K562 (cell line): ENCODE results near the gene OPN1LW. TPM values are rescaled to one million over a fixed set of nuclear protein-coding genes. Genes with fewer than 3 reads are reported as not detected.

Experiments
- ASH1L ChIP-seq: fragments of 450-650 bp; IDR thresholded peaks from 2 replicates; pipeline ENCODE4 v1.6.1; 2018; ENCODE audit warnings: borderline replicate concordance, mild to moderate bottlenecking, low read depth; ENCODE audit not compliant: partially characterized antibody
- CBX3 ChIP-seq, 2 experiments: IDR thresholded peaks; 1 replicate in 1 of 2; 2 replicates in 1 of 2; pipeline ENCODE4 v1.6.1; 2012; ENCODE audit warnings: inconsistent platforms in 2 of 2, low read length in 2 of 2, borderline replicate concordance in 1 of 2, control low read depth in 1 of 2
- CEBPG ChIP-seq, 3 experiments: fragments of 200-800 bp in 1 of 3; sonication (Bioruptor generic) in 1 of 3; sonication (generic) in 1 of 3; formaldehyde crosslinking in 1 of 3; IDR thresholded peaks in 2 of 3; conservative IDR thresholded peaks in 1 of 3; 2 replicates each; pipeline versions ENCODE4 v1.6.1 to v1.8.0; 2016 to 2022; ENCODE audit warnings: missing compliant biosample characterization in 2 of 3, missing genetic modification characterization in 2 of 3, mild to moderate bottlenecking in 1 of 3, missing genetic modification reagents in 1 of 3
- CREM ChIP-seq: IDR thresholded peaks from 2 replicates; pipeline ENCODE4 v1.6.1; 2014; ENCODE audit warnings: antibody characterized with exemption, low read depth
- ETV5 ChIP-seq: sonication (generic); formaldehyde crosslinking; IDR thresholded peaks from 2 replicates; pipeline ENCODE4 v1.4.0; 2020; ENCODE audit warnings: low read depth, mild to moderate bottlenecking, missing genetic modification reagents
- FIP1L1 ChIP-seq: fragments of 200-400 bp; formaldehyde crosslinking; IDR thresholded peaks from 2 replicates; pipeline ENCODE4 v1.6.1; 2018; ENCODE audit warnings: mild to moderate bottlenecking, low read depth, low read length; ENCODE audit not compliant: poor library complexity, severe bottlenecking
- KAT7 ChIP-seq: sonication (generic); formaldehyde crosslinking; IDR thresholded peaks from 2 replicates; pipeline ENCODE4 v1.8.0; 2022; ENCODE audit warnings: missing genetic modification reagents, mild to moderate bottlenecking, borderline replicate concordance
- LEF1 ChIP-seq: fragments of 450-650 bp; IDR thresholded peaks from 2 replicates; pipeline ENCODE4 v1.6.1; 2016; ENCODE audit warnings: mild to moderate bottlenecking
- MTF1 ChIP-seq: fragments of 250-450 bp; sonication (Bioruptor Pico); IDR thresholded peaks from 2 replicates; pipeline ENCODE4 v1.9.0; 2021; ENCODE audit warnings: moderate library complexity, mild to moderate bottlenecking, inconsistent platforms, borderline replicate concordance
- RBBP5 ChIP-seq: fragments of 200-600 bp; sonication (generic); IDR thresholded peaks from 2 replicates; pipeline ENCODE4 v1.6.1; 2012; ENCODE audit warnings: borderline replicate concordance, mild to moderate bottlenecking, low read length, control low read depth, inconsistent platforms; ENCODE audit not compliant: insufficient read depth, poor library complexity, severe bottlenecking
- SMAD4 ChIP-seq: fragments of 250-450 bp; sonication (Bioruptor Pico); conservative IDR thresholded peaks from 2 replicates; pipeline ENCODE4 v1.8.0; 2021; ENCODE audit warnings: inconsistent platforms, mild to moderate bottlenecking, moderate library complexity
- SMARCE1 ChIP-seq: fragments of 450-650 bp; IDR thresholded peaks from 2 replicates; pipeline ENCODE4 v1.7.1; 2016; ENCODE audit warnings: mild to moderate bottlenecking
- SREBF2 ChIP-seq: sonication (generic); formaldehyde crosslinking; IDR thresholded peaks from 2 replicates; pipeline ENCODE4 v1.4.0; 2020; ENCODE audit warnings: mild to moderate bottlenecking, missing genetic modification reagents
- XRCC4 ChIP-seq: IDR thresholded peaks from one replicate; pipeline ENCODE4 v1.6.1; 2011; ENCODE audit not compliant: insufficient read depth, insufficient read length; ENCODE audit errors: extremely low read depth
- YY1 ChIP-seq, 3 experiments: IDR thresholded peaks; 2 replicates each; pipeline ENCODE4 v1.6.1; 2011; ENCODE audit warnings: low read length in 2 of 3, mild to moderate bottlenecking in 2 of 3, moderate library complexity in 2 of 3, borderline replicate concordance in 1 of 3, control low read depth in 1 of 3, low read depth in 1 of 3; ENCODE audit not compliant: insufficient read depth in 3 of 3, insufficient replicate concordance in 2 of 3, control insufficient read depth in 1 of 3, insufficient read length in 1 of 3; ENCODE audit errors: extremely low read depth in 1 of 3
- ZNF121 ChIP-seq: sonication (generic); formaldehyde crosslinking; conservative IDR thresholded peaks from 2 replicates; pipeline ENCODE4 v1.8.0; 2022; ENCODE audit warnings: missing genetic modification reagents
- ZNF140 ChIP-seq: fragments of 250-450 bp; sonication (Bioruptor Pico); IDR thresholded peaks from 2 replicates; pipeline ENCODE4 v1.8.0; 2021; ENCODE audit warnings: moderate library complexity, mild to moderate bottlenecking, inconsistent platforms
- polyA plus RNA-seq, 8 experiments: library from polyadenylated mRNA; depleted of rRNA in 4 of 8; stranded (reverse) in 5 of 8; unstranded in 3 of 8; fragments of >200 nt; fragmentation: Nextera tagmentation in 2 of 8; fragmentation: Illumina TruSeq in 1 of 8; extraction: Ambion mirVana in 2 of 8; extraction: Trizol in 1 of 8; gene quantifications; 2 replicates each; pipeline versions ENCODE4 v1.2.1 to v1.2.3, GENCODE V29; 2011 to 2014; ENCODE audit warnings: inconsistent platforms in 1 of 8, missing spikeins in 1 of 8
- total RNA-seq, 7 experiments: library from RNA; depleted of rRNA in 6 of 7; stranded (reverse); fragments of >200 nt in 6 of 7; fragmentation: Illumina TruSeq in 2 of 7; extraction: Trizol in 2 of 7; gene quantifications; 2 replicates each; pipeline versions ENCODE4 v1.2.1 to v1.2.3, GENCODE V29; 2011 to 2021; ENCODE audit warnings: low replicate concordance in 1 of 7
- TF ChIP-seq, protein P1 (sequence below): fragments of 250-450 bp; sonication (Bioruptor Pico); IDR thresholded peaks from 2 replicates; pipeline ENCODE4 v1.5.0; 2021
- TF ChIP-seq, protein P2 (sequence below): fragments of 450-650 bp; formaldehyde crosslinking; IDR thresholded peaks from 2 replicates; pipeline ENCODE4 v1.4.0; 2020; ENCODE audit warnings: mild to moderate bottlenecking, moderate library complexity
- TF ChIP-seq, protein P3 (sequence below): fragments of 150-350 bp; conservative IDR thresholded peaks from 2 replicates; pipeline ENCODE4 v1.6.1; 2014; ENCODE audit warnings: low read length

Gene OPN1LW
- total and polyA plus RNA-seq, 9 of the 15 experiments (the other 6 are each of a cell fraction or from before 2014, with no cell fraction given), result 0.04 TPM; not detected in 8

DNA sequence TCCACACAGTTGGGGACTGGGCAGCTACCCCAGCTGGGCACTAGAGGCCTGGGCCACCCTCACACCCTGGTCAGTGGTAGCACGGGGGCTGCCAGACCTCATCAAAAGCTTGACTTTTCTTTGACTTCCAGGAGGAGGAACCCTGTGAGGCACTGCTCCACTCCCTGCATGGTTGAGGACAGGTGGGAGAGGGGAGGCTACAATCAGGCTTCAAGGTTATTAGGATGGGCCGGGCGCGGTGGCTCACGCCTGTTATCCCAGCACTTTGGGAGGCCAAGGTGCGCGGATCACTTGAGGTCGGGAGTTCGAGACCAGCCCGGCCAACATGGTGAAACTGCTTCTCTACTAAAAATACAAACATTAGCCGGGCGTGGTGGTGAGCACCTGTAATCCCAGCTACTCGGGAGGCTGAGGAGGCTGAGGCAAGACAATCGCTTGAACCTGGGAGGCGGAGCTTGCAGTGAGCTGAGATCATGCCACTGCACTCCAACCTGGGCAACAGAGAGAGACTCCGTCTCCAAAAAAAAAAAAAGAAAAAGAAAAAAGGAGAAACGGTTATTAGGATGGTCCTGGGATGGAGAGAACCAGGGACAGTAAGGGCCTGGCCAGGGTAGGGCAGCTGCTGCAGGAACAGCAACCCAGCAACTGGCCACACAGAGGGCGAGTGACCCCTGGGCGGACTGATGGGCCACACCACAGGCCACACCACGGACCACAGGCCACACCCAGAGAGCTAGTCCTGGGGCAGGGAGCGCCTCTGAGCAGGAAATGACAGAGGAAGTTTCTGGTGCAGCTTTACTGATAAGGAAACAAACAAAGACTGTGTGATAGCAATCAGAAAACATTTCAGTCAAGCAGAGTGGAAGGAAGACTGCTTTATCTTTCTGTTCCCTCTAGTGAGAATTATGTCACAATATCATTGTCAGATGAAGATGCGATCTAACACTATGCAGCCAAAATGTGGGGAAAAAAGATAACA, 20.5 kb upstream of the OPN1LW start (continued):
- TF ChIP-seq CEBPG (CRISPR knock-in tag; IDR thresholded peaks at IDR 0.05), result no peak; the same call in 1 of the 2 replicates
- peak; percentile 80 to 87 for TF ChIP-seq CEBPG (tag; conservative IDR thresholded peaks at IDR 0.05 in 1 of 2, IDR thresholded peaks at IDR 0.05 in 1 of 2)
- TF ChIP-seq CREM, result peak; percentile 69
- TF ChIP-seq FIP1L1, result no peak
- peak; percentile 71 for TF ChIP-seq ETV5 (CRISPR knock-in tag)
- no peak for TF ChIP-seq ZNF140
- no peak for TF ChIP-seq SREBF2 (CRISPR knock-in tag)
- no peak for TF ChIP-seq MTF1
- peak; percentile 97 for TF ChIP-seq SMARCE1
- TF ChIP-seq, protein P1, sequence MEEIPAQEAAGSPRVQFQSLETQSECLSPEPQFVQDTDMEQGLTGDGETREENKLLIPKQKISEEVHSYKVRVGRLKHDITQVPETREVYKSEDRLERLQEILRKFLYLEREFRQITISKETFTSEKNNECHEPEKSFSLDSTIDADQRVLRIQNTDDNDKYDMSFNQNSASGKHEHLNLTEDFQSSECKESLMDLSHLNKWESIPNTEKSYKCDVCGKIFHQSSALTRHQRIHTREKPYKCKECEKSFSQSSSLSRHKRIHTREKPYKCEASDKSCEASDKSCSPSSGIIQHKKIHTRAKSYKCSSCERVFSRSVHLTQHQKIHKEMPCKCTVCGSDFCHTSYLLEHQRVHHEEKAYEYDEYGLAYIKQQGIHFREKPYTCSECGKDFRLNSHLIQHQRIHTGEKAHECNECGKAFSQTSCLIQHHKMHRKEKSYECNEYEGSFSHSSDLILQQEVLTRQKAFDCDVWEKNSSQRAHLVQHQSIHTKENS (CRISPR knock-in tag), result no peak
- TF ChIP-seq KAT7 (CRISPR knock-in tag), result no peak
- TF ChIP-seq, protein P2, sequence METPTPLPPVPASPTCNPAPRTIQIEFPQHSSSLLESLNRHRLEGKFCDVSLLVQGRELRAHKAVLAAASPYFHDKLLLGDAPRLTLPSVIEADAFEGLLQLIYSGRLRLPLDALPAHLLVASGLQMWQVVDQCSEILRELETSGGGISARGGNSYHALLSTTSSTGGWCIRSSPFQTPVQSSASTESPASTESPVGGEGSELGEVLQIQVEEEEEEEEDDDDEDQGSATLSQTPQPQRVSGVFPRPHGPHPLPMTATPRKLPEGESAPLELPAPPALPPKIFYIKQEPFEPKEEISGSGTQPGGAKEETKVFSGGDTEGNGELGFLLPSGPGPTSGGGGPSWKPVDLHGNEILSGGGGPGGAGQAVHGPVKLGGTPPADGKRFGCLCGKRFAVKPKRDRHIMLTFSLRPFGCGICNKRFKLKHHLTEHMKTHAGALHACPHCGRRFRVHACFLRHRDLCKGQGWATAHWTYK (CRISPR knock-in tag), result peak; percentile 100
- TF ChIP-seq SMAD4, result peak; percentile 77
- peak; percentile 78 for TF ChIP-seq LEF1
- TF ChIP-seq YY1 (IDR thresholded peaks at IDR 0.05; ENCODE audit: borderline replicate concordance in 1 of 3, control insufficient read depth in 1 of 3, extremely low read depth in 1 of 3, insufficient read depth in 3 of 3, insufficient read length in 1 of 3, insufficient replicate concordance in 2 of 3, low read depth in 1 of 3, low read length in 2 of 3), result no peak
- TF ChIP-seq CBX3 (IDR thresholded peaks at IDR 0.05; ENCODE audit: borderline replicate concordance in 1 of 2, low read length in 2 of 2), result no peak
- no peak for TF ChIP-seq RBBP5
- no peak for TF ChIP-seq ASH1L
- peak; percentile 31; the same call in 1 of the 2 replicates for TF ChIP-seq ZNF121 (CRISPR knock-in tag)
- TF ChIP-seq XRCC4, result no peak
- TF ChIP-seq, protein P3, sequence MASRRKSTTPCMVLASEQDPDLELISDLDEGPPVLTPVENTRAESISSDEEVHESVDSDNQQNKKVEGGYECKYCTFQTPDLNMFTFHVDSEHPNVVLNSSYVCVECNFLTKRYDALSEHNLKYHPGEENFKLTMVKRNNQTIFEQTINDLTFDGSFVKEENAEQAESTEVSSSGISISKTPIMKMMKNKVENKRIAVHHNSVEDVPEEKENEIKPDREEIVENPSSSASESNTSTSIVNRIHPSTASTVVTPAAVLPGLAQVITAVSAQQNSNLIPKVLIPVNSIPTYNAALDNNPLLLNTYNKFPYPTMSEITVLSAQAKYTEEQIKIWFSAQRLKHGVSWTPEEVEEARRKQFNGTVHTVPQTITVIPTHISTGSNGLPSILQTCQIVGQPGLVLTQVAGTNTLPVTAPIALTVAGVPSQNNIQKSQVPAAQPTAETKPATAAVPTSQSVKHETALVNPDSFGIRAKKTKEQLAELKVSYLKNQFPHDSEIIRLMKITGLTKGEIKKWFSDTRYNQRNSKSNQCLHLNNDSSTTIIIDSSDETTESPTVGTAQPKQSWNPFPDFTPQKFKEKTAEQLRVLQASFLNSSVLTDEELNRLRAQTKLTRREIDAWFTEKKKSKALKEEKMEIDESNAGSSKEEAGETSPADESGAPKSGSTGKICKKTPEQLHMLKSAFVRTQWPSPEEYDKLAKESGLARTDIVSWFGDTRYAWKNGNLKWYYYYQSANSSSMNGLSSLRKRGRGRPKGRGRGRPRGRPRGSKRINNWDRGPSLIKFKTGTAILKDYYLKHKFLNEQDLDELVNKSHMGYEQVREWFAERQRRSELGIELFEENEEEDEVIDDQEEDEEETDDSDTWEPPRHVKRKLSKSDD, result no peak
